H1 (cell line): Measurements from ENCODE around the gene HCST. TPM values are rescaled to one million over a fixed set of nuclear protein-coding genes. Genes with fewer than 3 reads are reported as not detected.

Experiments
- CTCF ChIA-PET: fragments of 300-600 bp; sonication (Branson Sonifier 250); formaldehyde crosslinking; loops from one replicate; lab custom pipeline; 2021; ENCODE audit not compliant: partially characterized antibody; lab: Charles Lee
- POLR2A ChIA-PET: fragments of 300-600 bp; sonication (Branson Sonifier 250); formaldehyde crosslinking; loops from one replicate; lab custom pipeline; 2021; ENCODE audit warnings: inconsistent platforms; ENCODE audit not compliant: partially characterized antibody; lab: Charles Lee
- DNase-seq, 2 experiments: peaks; one replicate each; pipeline versions ENCODE4 v3.0.0 to v3.0.0-alpha.2; 2010 to 2022; ENCODE audit warnings: low spot score in 2 of 2, low read depth in 1 of 2, mixed read lengths in 1 of 2
- FAIRE-seq: peaks from 2 replicates; lab custom pipeline; 2011; peaks lifted over from hg19 to GRCh38; lab: Jason Lieb, UNC
- H2AFZ ChIP-seq: 2 replicates; pipeline ENCODE4 v1.8.1; 2012; ENCODE audit warnings: low read length, inconsistent platforms
- H2AK5ac ChIP-seq: 2 replicates; pipeline ENCODE4 v1.6.1; 2013; ENCODE audit warnings: low read depth, low read length
- H2BK120ac ChIP-seq: replicated peaks from 2 replicates; pipeline ENCODE3; 2013; ENCODE audit warnings: low read depth, low read length, inconsistent platforms
- H2BK12ac ChIP-seq: 2 replicates; pipeline ENCODE4 v1.6.1; 2013; ENCODE audit warnings: low read depth, low read length
- H2BK15ac ChIP-seq: 2 replicates; pipeline ENCODE4 v1.6.1; 2013; ENCODE audit warnings: low read length
- H2BK20ac ChIP-seq: 2 replicates; pipeline ENCODE4 v1.6.1; 2013; ENCODE audit warnings: low read length
- H2BK5ac ChIP-seq: 2 replicates; pipeline ENCODE4 v1.6.1; 2013; ENCODE audit warnings: low read depth, low read length
- H3K14ac ChIP-seq: 2 replicates; pipeline ENCODE4 v1.6.1; 2013; ENCODE audit warnings: inconsistent platforms; ENCODE audit not compliant: insufficient read length
- H3K18ac ChIP-seq: 2 replicates; pipeline ENCODE4 v1.6.1; 2013; ENCODE audit warnings: low read length; ENCODE audit errors: extremely low read depth
- H3K23ac ChIP-seq: 2 replicates; pipeline ENCODE4 v1.6.1; 2013; ENCODE audit warnings: inconsistent platforms; ENCODE audit not compliant: insufficient read length
- H3K23me2 ChIP-seq: 2 replicates; pipeline ENCODE4 v1.6.1; 2013; ENCODE audit warnings: low read depth, low read length
- H3K27ac ChIP-seq: 2 replicates; pipeline ENCODE4 v1.6.1; 2011; ENCODE audit warnings: low read depth, low read length, inconsistent platforms
- H3K27me3 ChIP-seq, 4 experiments: replicated peaks in 1 of 4; 1 replicate in 1 of 4; 2 replicates in 3 of 4; pipeline versions ENCODE4 v1.6.1 to v1.8.1; 2011 to 2013; ENCODE audit warnings: low read length in 3 of 4, mild to moderate bottlenecking in 3 of 4, inconsistent platforms in 2 of 4, mixed read lengths in 2 of 4, moderate library complexity in 1 of 4; ENCODE audit not compliant: control insufficient read depth in 3 of 4, insufficient read depth in 3 of 4; ENCODE audit errors: extremely low read depth in 1 of 4
- H3K36me3 ChIP-seq, 4 experiments: 2 replicates each; pipeline versions ENCODE4 v1.6.1 to v1.8.1; 2011 to 2013; ENCODE audit warnings: mild to moderate bottlenecking in 4 of 4, low read length in 3 of 4, moderate library complexity in 2 of 4, control low read depth in 1 of 4, inconsistent platforms in 1 of 4; ENCODE audit not compliant: insufficient read depth in 4 of 4, control insufficient read depth in 2 of 4
- H3K4ac ChIP-seq: replicated peaks from 2 replicates; pipeline ENCODE3; 2013; ENCODE audit warnings: low read length, low read depth, mixed read lengths, inconsistent platforms; ENCODE audit not compliant: insufficient read length
- H3K4me1 ChIP-seq, 4 experiments: replicated peaks in 1 of 4; 1 replicate in 1 of 4; 2 replicates in 3 of 4; pipeline versions ENCODE4 v1.6.1 to v1.8.1; 2011 to 2013; ENCODE audit warnings: low read length in 3 of 4, inconsistent platforms in 2 of 4, mixed read lengths in 1 of 4; ENCODE audit not compliant: insufficient read depth in 4 of 4, control insufficient read depth in 3 of 4
- H3K4me2 ChIP-seq, 2 experiments: 2 replicates each; pipeline versions ENCODE4 v1.6.1 to v1.8.1; 2011 to 2013; ENCODE audit warnings: low read depth in 2 of 2, low read length in 2 of 2, control low read depth in 1 of 2, inconsistent platforms in 1 of 2, mild to moderate bottlenecking in 1 of 2; ENCODE audit not compliant: insufficient read depth in 1 of 2
- H3K4me3 ChIP-seq, 4 experiments: fragments of 200-600, 300-600 bp in 1 of 4; sonication (generic), shearing (Covaris generic), sonication (Bioruptor Twin) in 1 of 4; 2 replicates each; pipeline versions ENCODE4 v1.5.1 to v1.8.1; 2011 to 2016; ENCODE audit warnings: low read length in 4 of 4, low read depth in 3 of 4, control low read depth in 2 of 4, inconsistent platforms in 2 of 4, mild to moderate bottlenecking in 2 of 4, mixed read lengths in 1 of 4, moderate library complexity in 1 of 4; ENCODE audit not compliant: insufficient read depth in 2 of 4; ENCODE audit errors: extremely low read depth in 1 of 4
- H3K56ac ChIP-seq: replicated peaks from 2 replicates; pipeline ENCODE3; 2013; ENCODE audit warnings: low read depth, mild to moderate bottlenecking, mixed read lengths, low read length, inconsistent platforms; ENCODE audit not compliant: insufficient read length
- H3K79me1 ChIP-seq: 2 replicates; pipeline ENCODE4 v1.6.1; 2013; ENCODE audit warnings: low read depth, low read length, control low read depth
- H3K79me2 ChIP-seq, 2 experiments: 2 replicates each; pipeline versions ENCODE4 v1.6.1 to v1.8.1; 2012 to 2013; ENCODE audit warnings: low read length in 2 of 2, mild to moderate bottlenecking in 2 of 2, inconsistent platforms in 1 of 2; ENCODE audit not compliant: insufficient read depth in 2 of 2, control insufficient read depth in 1 of 2
- H3K9ac ChIP-seq, 4 experiments: replicated peaks in 1 of 4; 1 replicate in 1 of 4; 2 replicates in 3 of 4; pipeline versions ENCODE4 v1.6.1 to v1.8.1; 2011 to 2013; ENCODE audit warnings: low read depth in 3 of 4, low read length in 3 of 4, control low read depth in 2 of 4, mild to moderate bottlenecking in 2 of 4, moderate library complexity in 2 of 4, inconsistent platforms in 1 of 4; ENCODE audit errors: extremely low read depth in 1 of 4
- H3K9me3 ChIP-seq, 2 experiments: 2 replicates each; pipeline versions ENCODE4 v1.6.1 to v1.8.1; 2012 to 2013; ENCODE audit warnings: mild to moderate bottlenecking in 2 of 2, moderate library complexity in 2 of 2, control low read depth in 1 of 2, inconsistent platforms in 1 of 2, low read depth in 1 of 2, low read length in 1 of 2, mixed read lengths in 1 of 2; ENCODE audit not compliant: insufficient read depth in 2 of 2
- H4K20me1 ChIP-seq, 2 experiments: replicated peaks in 1 of 2; 2 replicates each; pipeline versions ENCODE3 to v1.8.1; 2011 to 2013; ENCODE audit warnings: inconsistent platforms in 2 of 2, low read length in 2 of 2, mild to moderate bottlenecking in 1 of 2; ENCODE audit not compliant: insufficient read depth in 2 of 2, control insufficient read depth in 1 of 2
- H4K5ac ChIP-seq: 2 replicates; pipeline ENCODE4 v1.6.1; 2013; ENCODE audit warnings: low read length, low read depth, mixed read lengths, inconsistent platforms; ENCODE audit not compliant: insufficient read length
- H4K8ac ChIP-seq: 2 replicates; pipeline ENCODE4 v1.8.0; 2013; ENCODE audit warnings: mild to moderate bottlenecking, moderate library complexity, low read length, inconsistent platforms; ENCODE audit not compliant: insufficient read depth; ENCODE audit errors: extremely low read depth
- H4K91ac ChIP-seq: replicated peaks from 2 replicates; pipeline ENCODE3; 2013; ENCODE audit warnings: low read length, mixed read lengths, inconsistent platforms; ENCODE audit not compliant: insufficient read length
- CHD2 ChIP-seq: IDR thresholded peaks from 2 replicates; pipeline ENCODE4 v1.6.1; 2012; ENCODE audit warnings: low read length, improper control_type of control experiment
- CREB1 ChIP-seq: IDR thresholded peaks from 2 replicates; pipeline ENCODE4 v1.6.1; 2012; ENCODE audit warnings: inconsistent platforms
- EP300 ChIP-seq, 2 experiments: IDR thresholded peaks; 1 replicate in 1 of 2; 2 replicates in 1 of 2; pipeline ENCODE4 v1.6.1; 2011 to 2012; ENCODE audit warnings: low read depth in 2 of 2, low read length in 2 of 2, mild to moderate bottlenecking in 2 of 2, borderline replicate concordance in 1 of 2, inconsistent platforms in 1 of 2, moderate library complexity in 1 of 2
- HDAC2 ChIP-seq, 2 experiments: fragments of 300-600 bp in 1 of 2; sonication (generic) in 1 of 2; IDR thresholded peaks; 2 replicates each; pipeline ENCODE4 v1.6.1; 2011 to 2012; ENCODE audit warnings: low read depth in 2 of 2, low read length in 2 of 2, mild to moderate bottlenecking in 2 of 2, moderate library complexity in 2 of 2, borderline replicate concordance in 1 of 2, inconsistent platforms in 1 of 2
- HDAC6 ChIP-seq: IDR thresholded peaks from one replicate; pipeline ENCODE4 v1.7.1; 2012; ENCODE audit warnings: low read depth, mild to moderate bottlenecking, inconsistent platforms, low read length, moderate library complexity
- KDM5A ChIP-seq: fragments of 200-600 bp; IDR thresholded peaks from 2 replicates; pipeline ENCODE4 v1.7.1; 2012; ENCODE audit warnings: mild to moderate bottlenecking, low read length, inconsistent platforms, mixed read lengths
- MAFK ChIP-seq: IDR thresholded peaks from 2 replicates; pipeline ENCODE4 v1.6.1; 2012; ENCODE audit warnings: low read depth, mild to moderate bottlenecking, improper control_type of control experiment, low read length
- SIN3A ChIP-seq, 2 experiments: IDR thresholded peaks in 1 of 2; conservative IDR thresholded peaks in 1 of 2; 2 replicates each; pipeline ENCODE4 v1.6.1; 2011 to 2012; ENCODE audit warnings: low read length in 2 of 2, improper control_type of control experiment in 1 of 2, low read depth in 1 of 2, mild to moderate bottlenecking in 1 of 2
- TBP ChIP-seq: IDR thresholded peaks from 2 replicates; pipeline ENCODE4 v1.6.1; 2011; ENCODE audit warnings: low read depth, low read length, improper control_type of control experiment
- TCF12 ChIP-seq: IDR thresholded peaks from 2 replicates; pipeline ENCODE4 v1.6.1; 2011; ENCODE audit warnings: low read depth, mild to moderate bottlenecking, low read length
- YY1 ChIP-seq: IDR thresholded peaks from 2 replicates; pipeline ENCODE4 v1.6.1; 2011; ENCODE audit warnings: low read depth, mild to moderate bottlenecking, low read length
- WGBS, 2 experiments: shearing (Covaris generic) in 1 of 2; methylation state at CpG; one replicate each; pipeline versions ENCODE4 v1.1.6 to v1.1.7; 2013 to 2015; ENCODE audit warnings: low lambda C conversion rate in 2 of 2, mixed read lengths in 2 of 2, inconsistent platforms in 1 of 2, low coverage in 1 of 2, missing lambda C conversion rate in 1 of 2; ENCODE audit not compliant: insufficient replicate concordance in 2 of 2, insufficient coverage in 1 of 2, insufficient read length in 1 of 2; ENCODE audit errors: extremely low coverage in 1 of 2, missing lambda C conversion rate in 1 of 2; 5-methylcytosine and 5-hydroxymethylcytosine counted together
- polyA plus RNA-seq, 7 experiments: library from polyadenylated mRNA; depleted of rRNA in 3 of 7; stranded (reverse) in 5 of 7; unstranded in 2 of 7; fragments of >200 nt in 5 of 7; fragments of 200-250 nt in 2 of 7; gene quantifications; 1 replicate in 5 of 7; 2 replicates in 1 of 7; 4 replicates in 1 of 7; pipeline versions ENCODE4 v1.2.1 to v1.2.3, GENCODE V29; 2011 to 2013; ENCODE audit warnings: missing spikeins in 2 of 7, mixed read lengths in 2 of 7
- total RNA-seq: library from RNA; stranded (reverse); fragmentation: NEBNext Ultra II Directional; extraction: Animal tissue kit (Norgen Biotek cat#: 25700); gene quantifications from 2 replicates; pipeline ENCODE4 v1.2.1, GENCODE V29; 2021
- TF ChIP-seq, protein P1 (sequence below): IDR thresholded peaks from 2 replicates; pipeline ENCODE4 v1.6.1; 2012; ENCODE audit warnings: inconsistent platforms

HCST gene
- total and polyA plus RNA-seq, 2 of the 8 experiments (the other 6 are each of a cell fraction or from before 2014, with no cell fraction given): 2.8 TPM; not detected in 1

DNA sequence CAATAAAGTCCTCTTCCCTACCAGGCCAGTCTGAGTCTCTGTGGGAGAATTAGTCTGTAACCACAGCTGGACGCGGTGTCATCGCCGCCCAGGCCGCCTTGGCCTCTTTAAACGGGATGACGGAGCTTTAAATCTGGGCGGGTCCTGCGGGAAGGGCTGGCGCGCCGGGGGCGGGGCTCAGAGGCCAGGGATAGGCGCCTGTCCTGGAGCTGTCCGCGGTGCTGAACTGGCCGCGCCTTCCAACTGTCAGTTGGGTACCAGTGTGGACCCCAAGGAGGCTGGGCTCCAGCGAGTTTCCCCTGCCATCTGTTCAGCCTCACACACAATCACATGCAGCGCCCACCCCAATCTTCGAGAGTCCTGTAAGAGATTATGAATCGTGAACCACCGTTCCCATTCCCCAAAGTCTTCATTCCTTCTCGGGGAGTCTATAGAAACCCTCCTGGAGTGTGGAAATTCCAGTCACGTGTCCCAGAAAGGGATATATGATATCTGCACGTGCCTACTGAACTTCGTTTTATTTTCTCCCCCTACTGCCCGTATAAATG, 22.5 kb upstream of the HCST start:
- H2AFZ ChIP-seq: no peak overlapping the region
- H3K18ac ChIP-seq: no peak overlapping the region
- FAIRE-seq (peak; percentile 57), DNase-seq (peak; percentile 64 to 99)
- H2BK20ac ChIP-seq: no peak overlapping the region
- no peaks in the 10 kb centered on the region; a peak in 1 of 8 replicates for H3K36me3 ChIP-seq
- no peak overlapping the region for H3K14ac ChIP-seq
- no peaks in the 10 kb centered on the region for H3K79me2 ChIP-seq
- no peaks in the 10 kb centered on the region for H4K20me1 ChIP-seq
- H3K23me2 ChIP-seq: no peaks in the 10 kb centered on the region
- H2BK12ac ChIP-seq: no peak overlapping the region
- H2AK5ac ChIP-seq: no peak overlapping the region
- ChIA-PET CTCF (interaction anchor here (0.8 to 1.5 kb wide), 7 partner anchors 10 to 79 kb away, joined by 3 to 5 read pairs (median 3); no protein-coding TSS in a partner anchor), POLR2A (interaction anchor here (0.8 to 1.6 kb wide), 2 partner anchors 10 to 21 kb away, joined by 4 to 6 read pairs; partner anchors contain the start of gene NFKBID)
- no peak overlapping the region for H3K27ac ChIP-seq
- H3K9me3 ChIP-seq: no peaks in the 10 kb centered on the region
- no peak overlapping the region for H3K9ac ChIP-seq
- no peak overlapping the region for H3K23ac ChIP-seq
- 0 out of 7 replicates have a peak, but pooled peaks cover 0 to 5% (median 1%) of the 10 kb centered on the region in 4 experiments for H3K27me3 ChIP-seq
- no peak overlapping the region for H2BK15ac ChIP-seq
- H2BK5ac ChIP-seq: no peak overlapping the region
- no peak overlapping the region for H4K5ac ChIP-seq
- H2BK120ac ChIP-seq: no peak overlapping the region
- no peak overlapping the region for H4K91ac ChIP-seq
- peaks cover 0 to 6% (median 1%) of the 10 kb centered on the region in 4 experiments; a peak in 3 of 7 replicates for H3K4me1 ChIP-seq
- no peak overlapping the region for H4K8ac ChIP-seq
- WGBS, 2 experiments: 8% methylated on average over 24 of the region's 28 CpGs; no CpG with 5 or more reads in 1 of the 2 experiments
- H3K79me1 ChIP-seq: no peaks in the 10 kb centered on the region
- peak overlapping the region; percentile 1 to 41; a peak in 3 of 4 replicates for H3K4me2 ChIP-seq
- H3K4ac ChIP-seq: no peak overlapping the region
- no peak overlapping the region for H3K56ac ChIP-seq
- H3K4me3 ChIP-seq: peak overlapping the region in 1 of 4 experiments; percentile 30; a peak in 2 of 8 replicates
- 0 out of 2 replicates have a peak, but pooled peaks have one; percentile 24 for TF ChIP-seq MAFK
- TF ChIP-seq HDAC2 (IDR thresholded peaks at IDR 0.05; ENCODE audit: borderline replicate concordance in 1 of 2, low read depth in 2 of 2, low read length in 2 of 2): peak; percentile 20 to 95; a peak in 2 of 4 replicates
- TF ChIP-seq SIN3A (conservative IDR thresholded peaks at IDR 0.05 in 1 of 2, IDR thresholded peaks at IDR 0.05 in 1 of 2; ENCODE audit: low read depth in 1 of 2, low read length in 2 of 2): peak; percentile 100
- TF ChIP-seq CHD2: no peak
- no peak for TF ChIP-seq KDM5A
- TF ChIP-seq EP300 (IDR thresholded peaks at IDR 0.05; ENCODE audit: borderline replicate concordance in 1 of 2, low read depth in 2 of 2, low read length in 2 of 2): no peak
- peak; percentile 23; the same call in 1 of the 2 replicates for TF ChIP-seq TBP
- no peak for TF ChIP-seq HDAC6
- TF ChIP-seq TCF12: no peak
- peak; percentile 33; the same call in 1 of the 2 replicates for TF ChIP-seq YY1
- TF ChIP-seq, protein P1, sequence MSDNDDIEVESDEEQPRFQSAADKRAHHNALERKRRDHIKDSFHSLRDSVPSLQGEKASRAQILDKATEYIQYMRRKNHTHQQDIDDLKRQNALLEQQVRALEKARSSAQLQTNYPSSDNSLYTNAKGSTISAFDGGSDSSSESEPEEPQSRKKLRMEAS: peak; percentile 69
- TF ChIP-seq CREB1: peak; percentile 62
